ENCODE data around the gene TLN1. TPM values are rescaled to one million over a fixed set of nuclear protein-coding genes. Genes with fewer than 3 reads are reported as not detected.
A peak's percentile ranks its signal among the peaks of the same experiment; 100 is the strongest.

The TLN1 gene
- total RNA-seq, 2 experiments from 2014 or later: 149 to 151 TPM

DNA sequence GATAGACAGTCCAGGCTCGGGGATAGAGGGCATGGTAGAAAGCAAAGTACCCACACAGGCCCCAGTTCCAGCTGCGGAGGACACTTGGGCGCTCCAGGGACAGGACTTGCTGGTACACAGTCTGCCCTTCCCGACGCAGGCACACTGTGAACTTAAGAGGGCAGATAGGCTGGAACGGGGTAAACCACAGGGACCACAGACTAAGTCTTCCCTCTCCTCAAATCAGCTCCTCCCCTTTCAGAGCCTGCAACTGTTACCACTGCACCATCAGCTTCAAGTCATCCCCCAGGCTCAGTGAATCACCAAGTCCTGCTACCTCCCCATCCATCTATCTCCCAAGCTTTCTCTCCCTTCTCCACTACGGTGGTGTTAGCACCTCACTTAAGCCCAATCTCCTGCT is 9.7 kb upstream of the TLN1 start:
- Mint-ChIP-seq H3K4me1 (ENCODE audit: low read depth) (peaks cover 28% of the 10 kb centered on the region), H3K36me3 (ENCODE audit: low read depth) (peaks cover 77% of the 10 kb centered on the region), H3K27ac (no peak overlapping the region), H3K27me3 (no peaks in the 10 kb centered on the region), H3K9me3 (no peaks in the 10 kb centered on the region), H3K4me3 (no peak overlapping the region)
- H3K27ac ChIP-seq (ENCODE audit: low read depth in 1 of 2, low read length in 2 of 2): no peak overlapping the region
- TF ChIP-seq, protein P1, sequence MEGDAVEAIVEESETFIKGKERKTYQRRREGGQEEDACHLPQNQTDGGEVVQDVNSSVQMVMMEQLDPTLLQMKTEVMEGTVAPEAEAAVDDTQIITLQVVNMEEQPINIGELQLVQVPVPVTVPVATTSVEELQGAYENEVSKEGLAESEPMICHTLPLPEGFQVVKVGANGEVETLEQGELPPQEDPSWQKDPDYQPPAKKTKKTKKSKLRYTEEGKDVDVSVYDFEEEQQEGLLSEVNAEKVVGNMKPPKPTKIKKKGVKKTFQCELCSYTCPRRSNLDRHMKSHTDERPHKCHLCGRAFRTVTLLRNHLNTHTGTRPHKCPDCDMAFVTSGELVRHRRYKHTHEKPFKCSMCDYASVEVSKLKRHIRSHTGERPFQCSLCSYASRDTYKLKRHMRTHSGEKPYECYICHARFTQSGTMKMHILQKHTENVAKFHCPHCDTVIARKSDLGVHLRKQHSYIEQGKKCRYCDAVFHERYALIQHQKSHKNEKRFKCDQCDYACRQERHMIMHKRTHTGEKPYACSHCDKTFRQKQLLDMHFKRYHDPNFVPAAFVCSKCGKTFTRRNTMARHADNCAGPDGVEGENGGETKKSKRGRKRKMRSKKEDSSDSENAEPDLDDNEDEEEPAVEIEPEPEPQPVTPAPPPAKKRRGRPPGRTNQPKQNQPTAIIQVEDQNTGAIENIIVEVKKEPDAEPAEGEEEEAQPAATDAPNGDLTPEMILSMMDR (IDR thresholded peaks at IDR 0.05): no peak
- ATAC-seq (ENCODE audit: poor library complexity): no peak
- no peaks in the 10 kb centered on the region for H3K27me3 ChIP-seq (ENCODE audit: control insufficient read depth in 1 of 2, insufficient read depth in 2 of 2, low read length in 2 of 2)
- peak in 2 of 14 experiments; percentile 38 to 50 for DNase-seq
- peaks cover 18% of the 10 kb centered on the region for H3K4me1 ChIP-seq (ENCODE audit: insufficient read depth, low read length)
- POLR2A ChIA-PET: interaction anchor here (1.9 to 2.4 kb wide), 2 partner anchors 8 to 9 kb away, joined by 4 to 10 read pairs; partner anchors contain the start of genes CREB3, GBA2, RGP1 and TLN1
- intact Hi-C loops (cut with DNase I, micrococcal nuclease): loop anchor here in 1 of 2 experiments (10.0 kb wide), 1 partner anchor 1217 kb away; the partner anchor contains the start of gene ENHO
- no peak overlapping the region for H3K4me3 ChIP-seq (ENCODE audit: low read length)
- CTCF ChIA-PET: no interaction called here
- peaks cover 78% of the 10 kb centered on the region for H3K36me3 ChIP-seq (ENCODE audit: insufficient read depth, low read length)
- H3K9me3 ChIP-seq (ENCODE audit: control insufficient read depth in 1 of 2, insufficient read depth in 1 of 2, low read length in 2 of 2): no peaks in the 10 kb centered on the region

DNA sequence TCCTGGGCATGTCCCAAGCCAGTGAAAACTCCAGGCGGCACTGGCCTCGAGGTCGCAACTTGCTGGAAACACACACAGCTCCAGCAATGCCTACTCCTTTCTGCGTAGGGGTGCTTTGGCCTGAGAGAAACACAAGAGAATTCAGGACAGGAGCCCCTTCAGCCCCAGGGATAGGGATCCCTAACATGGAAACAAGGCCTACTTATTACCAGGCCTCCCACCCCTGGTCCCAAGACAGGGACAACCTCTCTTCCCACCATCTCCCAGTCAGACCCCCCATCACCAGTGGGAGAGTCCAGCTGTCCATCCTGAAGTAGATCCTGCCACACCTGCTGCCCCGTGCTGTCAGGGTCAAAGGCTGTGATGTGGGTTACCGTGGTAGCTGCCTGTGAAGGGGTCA is 8.2 kb upstream of the TLN1 start:
- intact Hi-C loops (cut with DNase I, micrococcal nuclease): loop anchor here in 1 of 2 experiments (10.0 kb wide), 1 partner anchor 1215 kb away; the partner anchor contains the start of gene ENHO
- Mint-ChIP-seq H3K36me3 (ENCODE audit: low read depth) (peaks cover 84% of the 10 kb centered on the region), H3K27ac (no peak overlapping the region), H3K9me3 (no peaks in the 10 kb centered on the region), H3K4me3 (no peak overlapping the region), H3K4me1 (ENCODE audit: low read depth) (peaks cover 24% of the 10 kb centered on the region), H3K27me3 (no peaks in the 10 kb centered on the region)
- Histone ChIP-seq H3K27ac (ENCODE audit: low read depth in 1 of 2, low read length in 2 of 2) (no peak overlapping the region), H3K4me3 (ENCODE audit: low read length) (no peak overlapping the region), H3K36me3 (ENCODE audit: insufficient read depth, low read length) (peaks cover 92% of the 10 kb centered on the region), H3K4me1 (ENCODE audit: insufficient read depth, low read length) (peaks cover 18% of the 10 kb centered on the region), H3K27me3 (ENCODE audit: control insufficient read depth in 1 of 2, insufficient read depth in 2 of 2, low read length in 2 of 2) (no peaks in the 10 kb centered on the region), H3K9me3 (ENCODE audit: control insufficient read depth in 1 of 2, insufficient read depth in 1 of 2, low read length in 2 of 2) (no peaks in the 10 kb centered on the region)
- no peak for DNase-seq
- CTCF ChIA-PET: no interaction called here
- TF ChIP-seq, protein P1 (IDR thresholded peaks at IDR 0.05): no peak
- ATAC-seq (ENCODE audit: poor library complexity): no peak
- POLR2A ChIA-PET: interaction anchor here (1.3 to 2.4 kb wide), 3 partner anchors 8 to 12 kb away, joined by 3 to 10 read pairs (median 4); partner anchors contain the start of genes CREB3, GBA2, RGP1 and TLN1

DNA sequence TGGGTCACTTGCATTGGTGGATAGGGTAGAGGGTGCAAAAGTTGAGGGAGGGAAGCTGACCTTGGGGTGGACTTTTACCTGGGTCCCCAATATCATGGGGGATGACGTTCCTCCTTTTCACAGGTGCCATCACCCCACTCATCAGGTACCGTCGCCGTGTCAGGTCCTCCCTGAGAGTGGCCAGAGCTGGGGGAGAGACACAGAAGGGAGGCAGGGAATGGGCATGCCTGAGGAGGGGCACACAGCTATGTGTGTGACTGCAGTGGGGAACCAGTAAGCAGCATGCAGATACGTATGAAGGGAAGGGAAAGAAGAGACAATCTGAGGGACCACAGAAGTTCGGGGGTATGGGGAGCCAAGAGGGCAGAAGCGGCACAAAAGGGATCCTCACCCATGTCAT is 6.9 kb upstream of the TLN1 start:
- H3K9me3 Mint-ChIP-seq: no peaks in the 10 kb centered on the region
- no peaks in the 10 kb centered on the region for H3K9me3 ChIP-seq (ENCODE audit: control insufficient read depth in 1 of 2, insufficient read depth in 1 of 2, low read length in 2 of 2)
- peaks cover 79% of the 10 kb centered on the region for H3K36me3 Mint-ChIP-seq (ENCODE audit: low read depth)
- H3K4me3 Mint-ChIP-seq: no peak overlapping the region
- ChIA-PET CTCF (no interaction called here), POLR2A (interaction anchor here (0.5 to 1.5 kb wide), 3 partner anchors 10 to 210 kb away, joined by 3 to 8 read pairs (median 4); partner anchors contain the start of genes GBA2 and RGP1)
- H3K27me3 ChIP-seq (ENCODE audit: control insufficient read depth in 1 of 2, insufficient read depth in 2 of 2, low read length in 2 of 2): no peaks in the 10 kb centered on the region
- peaks cover 24% of the 10 kb centered on the region for H3K4me1 Mint-ChIP-seq (ENCODE audit: low read depth)
- no peak overlapping the region for H3K27ac Mint-ChIP-seq
- ATAC-seq (ENCODE audit: poor library complexity) (no peak), DNase-seq (no peak)
- no peak overlapping the region for H3K27ac ChIP-seq (ENCODE audit: low read depth in 1 of 2, low read length in 2 of 2)
- peaks cover 20% of the 10 kb centered on the region for H3K4me1 ChIP-seq (ENCODE audit: insufficient read depth, low read length)
- TF ChIP-seq, protein P1 (IDR thresholded peaks at IDR 0.05): no peak
- intact Hi-C loops (cut with DNase I, micrococcal nuclease): loop anchor here (10.0 kb wide), 3 partner anchors 624 to 1026 kb away; partner anchors contain the start of genes ATOSB (in 1 of the 2) and DNAJB5 (in 1 of the 2)
- H3K36me3 ChIP-seq (ENCODE audit: insufficient read depth, low read length): peaks cover 89% of the 10 kb centered on the region
- H3K27me3 Mint-ChIP-seq: no peaks in the 10 kb centered on the region
- no peak overlapping the region for H3K4me3 ChIP-seq (ENCODE audit: low read length)
